AG09309 (cell line): Measurements from ENCODE around the gene EREG.
"Not testable (repeated sequence)": the region's sequence is repeated elsewhere in the genome, so short reads cannot be mapped to it uniquely, and the experiment has no call there.

Experiments
- DNase-seq: peaks from one replicate; pipeline ENCODE4 v3.0.0-alpha.2; 2010; ENCODE audit warnings: low read depth
- H3K4me3 ChIP-seq: 2 replicates; pipeline ENCODE4 v1.5.1; 2011; ENCODE audit warnings: mild to moderate bottlenecking, low read depth, low read length, moderate library complexity; ENCODE audit not compliant: control insufficient read depth
- CTCF ChIP-seq: IDR thresholded peaks from 2 replicates; pipeline ENCODE4 v1.5.1; 2011; ENCODE audit warnings: mild to moderate bottlenecking, low read depth, low read length, inconsistent platforms; ENCODE audit not compliant: insufficient read depth, control insufficient read depth; ENCODE audit errors: missing control alignments

EREG gene

DNA sequence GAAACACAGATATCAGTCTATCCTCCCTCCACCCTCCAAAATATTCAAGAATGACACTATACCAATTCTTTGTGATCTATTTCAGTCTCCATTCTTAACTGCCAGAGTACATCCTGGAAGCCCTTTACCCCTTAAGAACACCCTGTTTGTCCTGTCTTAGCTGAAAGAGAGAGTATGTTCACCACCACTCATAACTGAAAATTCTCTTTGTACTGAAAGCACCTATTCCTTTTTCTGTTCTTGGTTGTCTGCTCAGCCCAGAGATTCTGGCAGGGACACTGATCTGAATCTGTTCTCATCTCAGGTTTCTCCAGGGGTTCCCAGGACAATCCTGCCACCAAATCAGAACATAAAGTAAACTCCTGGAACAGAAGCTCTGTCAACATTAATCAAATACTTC is 25.4 kb upstream of the EREG start:
- DNase-seq = no peak
- no peak for TF ChIP-seq CTCF
- no peak overlapping the region for H3K4me3 ChIP-seq

DNA sequence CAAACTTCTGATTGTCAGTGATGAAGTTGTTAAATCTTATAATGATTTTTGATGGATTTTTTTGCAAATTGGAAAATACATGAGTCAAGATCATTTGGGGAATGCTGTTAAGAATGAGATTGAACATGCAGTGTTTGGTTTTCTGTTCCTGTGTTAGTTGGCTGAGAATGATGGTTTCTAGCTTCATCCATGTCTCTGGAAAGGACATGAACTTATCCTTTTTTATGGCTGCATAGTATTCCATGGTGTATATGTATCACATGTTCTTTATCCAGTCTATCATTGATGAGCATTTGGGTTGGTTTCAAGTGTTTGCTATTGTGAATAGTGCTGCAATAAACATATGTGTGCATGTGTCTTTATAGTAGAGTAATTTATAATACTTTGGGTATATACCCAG is 24.5 kb upstream of the EREG start:
- not testable (repeated sequence) for H3K4me3 ChIP-seq, DNase-seq

DNA sequence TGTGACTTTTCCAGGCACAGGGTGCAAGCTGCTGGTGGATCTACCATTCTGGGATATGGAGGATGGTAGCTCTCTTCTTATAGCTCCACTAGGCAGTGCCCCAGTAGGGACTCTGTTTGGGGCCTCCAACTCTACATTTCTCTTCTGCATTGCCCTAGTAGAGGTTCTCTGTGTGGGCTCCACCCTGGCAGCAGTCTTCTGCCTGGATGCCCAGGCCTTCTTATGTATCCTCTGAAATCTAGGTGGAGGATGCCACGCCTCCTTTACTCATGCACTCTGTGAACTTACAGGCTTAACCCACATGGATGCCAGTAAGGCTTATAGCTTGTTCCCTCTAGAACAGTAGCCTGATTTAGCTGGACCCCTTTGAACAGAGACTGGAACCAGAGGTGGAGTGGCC is 20.9 kb upstream of the EREG start:
- no peak overlapping the region for H3K4me3 ChIP-seq
- DNase-seq = no peak
- no peak for TF ChIP-seq CTCF

GRCh38 chr4:74353858-74354257 is 11.1 kb upstream of the EREG start:
- DNase-seq = no peak
- no peak for TF ChIP-seq CTCF
- no peak overlapping the region for H3K4me3 ChIP-seq

- no peak overlapping the region for H3K4me3 ChIP-seq
- no peak for TF ChIP-seq CTCF
- DNase-seq = no peak
These were observed 7.0 kb upstream of the EREG start for GRCh38 chr4:74357965-74358364.

DNA sequence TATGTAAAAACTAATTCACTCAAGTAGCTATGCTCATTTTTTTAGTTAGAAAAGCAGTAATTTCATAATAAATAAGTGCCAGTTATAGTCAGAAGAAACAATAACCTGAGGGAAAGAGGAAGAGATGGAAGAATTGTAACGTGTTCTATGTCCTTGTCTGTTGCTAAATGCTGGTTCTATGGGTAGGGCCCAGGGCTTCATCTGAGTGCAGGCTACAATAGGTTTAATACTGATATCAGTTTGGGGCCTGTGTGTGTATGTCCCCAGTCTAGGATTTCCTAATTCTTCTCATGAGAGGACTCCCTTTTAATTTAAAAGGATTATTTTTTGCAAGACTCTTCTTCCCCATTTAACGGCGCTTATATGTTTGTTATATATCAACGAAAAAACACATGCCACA is 3.3 kb upstream of the EREG start:
- DNase-seq = no peak
- no peak overlapping the region for H3K4me3 ChIP-seq
- no peak for TF ChIP-seq CTCF

- TF ChIP-seq CTCF = no peak
- no peak for DNase-seq
- H3K4me3 ChIP-seq = no peak overlapping the region
These were observed 2.6 kb upstream of the EREG start for GRCh38 chr4:74362347-74362746.

DNA sequence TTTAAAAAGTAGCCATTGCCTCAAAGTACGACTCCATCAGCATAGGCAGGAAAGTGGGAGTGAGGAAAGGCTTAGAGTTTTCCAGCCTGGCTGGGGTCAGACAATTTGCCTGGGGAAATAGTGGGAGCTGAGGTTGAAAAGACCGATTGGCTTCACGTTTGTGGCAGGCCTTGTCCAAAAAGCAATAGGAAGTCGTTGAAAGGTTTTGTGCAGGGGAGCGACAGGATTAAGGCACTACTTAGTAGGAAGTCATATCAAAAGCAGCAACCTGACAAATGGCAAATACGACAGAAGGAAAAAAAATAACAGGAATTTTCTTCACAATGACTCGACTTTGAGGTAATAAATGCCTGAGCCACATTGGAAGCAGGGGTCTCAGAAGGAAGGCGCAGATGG is 691 bp upstream of the EREG start:
- no peak for TF ChIP-seq CTCF
- no peak for DNase-seq
- peak overlapping the region; percentile 57; the same call in 1 of the 2 replicates for H3K4me3 ChIP-seq
